Epidermal melanocyte (primary cell): ENCODE results near the gene RNF11.
A peak's percentile ranks its signal among the peaks of the same experiment; 100 is the strongest.

ENCODE experiments used
- DNase-seq: peaks from one replicate; pipeline ENCODE4 v3.0.0; 2011; ENCODE audit warnings: low spot score; ENCODE audit not compliant: insufficient read length

The RNF11 gene

DNA sequence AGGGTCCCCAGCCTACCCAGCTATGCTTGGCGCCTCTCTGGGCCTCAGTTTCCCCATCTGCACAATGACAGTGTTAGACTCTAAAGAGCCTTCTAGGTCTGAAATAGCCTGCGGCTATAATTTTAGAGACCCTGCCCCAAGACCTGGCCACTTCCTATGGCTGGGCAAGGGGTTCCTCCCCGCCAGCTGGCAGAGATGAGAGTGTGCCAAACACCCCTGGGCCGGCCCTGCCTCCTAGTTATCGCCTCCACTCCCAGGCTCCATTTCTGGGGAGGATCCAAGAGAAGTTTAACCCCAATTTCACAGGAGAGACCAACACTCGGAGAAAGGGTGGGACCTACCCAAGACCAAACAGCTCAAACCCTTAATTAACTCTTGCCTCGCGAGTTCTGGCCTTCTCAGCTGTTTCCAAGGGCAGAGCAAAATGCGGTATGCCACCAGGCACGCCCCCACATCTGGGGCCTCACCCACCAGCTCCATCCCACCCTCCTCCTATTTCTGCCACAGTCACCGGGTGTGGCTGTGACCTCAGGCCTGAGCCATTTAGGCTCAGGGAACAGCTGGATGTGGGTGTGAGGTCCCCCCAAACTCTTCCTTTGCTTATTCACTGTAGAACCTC is 58.6 kb downstream of the RNF11 start:
- no peak for DNase-seq

DNA sequence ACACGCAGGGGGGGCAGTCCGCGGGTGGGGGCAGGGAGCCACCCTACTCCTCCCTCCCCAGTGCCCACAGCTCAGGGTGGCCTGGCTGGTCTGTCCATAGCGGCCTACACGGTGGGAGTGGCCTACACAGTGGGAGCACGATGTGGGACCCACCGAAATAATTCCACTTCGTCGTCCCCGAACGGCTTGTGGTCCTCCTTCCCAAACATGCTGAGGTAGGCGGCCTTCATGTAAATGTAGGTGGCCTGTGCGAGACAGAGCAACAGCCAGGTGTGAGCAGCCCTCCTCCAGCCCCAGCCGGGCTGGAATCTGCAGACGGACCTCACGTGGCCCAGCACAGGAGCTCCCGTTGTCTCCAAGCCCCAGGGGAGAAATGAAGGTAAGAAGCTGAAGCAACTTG is 59.9 kb downstream of the RNF11 start:
- no peak for DNase-seq

GRCh38 chr1:51296383-51297357 is 60.6 kb downstream of the RNF11 start:
- DNase-seq = peak; percentile 84

GRCh38 chr1:51297401-51298321 is 61.6 kb downstream of the RNF11 start:
- DNase-seq = no peak

GRCh38 chr1:51298322-51298705 is 62.2 kb downstream of the RNF11 start:
- DNase-seq = no peak

DNA sequence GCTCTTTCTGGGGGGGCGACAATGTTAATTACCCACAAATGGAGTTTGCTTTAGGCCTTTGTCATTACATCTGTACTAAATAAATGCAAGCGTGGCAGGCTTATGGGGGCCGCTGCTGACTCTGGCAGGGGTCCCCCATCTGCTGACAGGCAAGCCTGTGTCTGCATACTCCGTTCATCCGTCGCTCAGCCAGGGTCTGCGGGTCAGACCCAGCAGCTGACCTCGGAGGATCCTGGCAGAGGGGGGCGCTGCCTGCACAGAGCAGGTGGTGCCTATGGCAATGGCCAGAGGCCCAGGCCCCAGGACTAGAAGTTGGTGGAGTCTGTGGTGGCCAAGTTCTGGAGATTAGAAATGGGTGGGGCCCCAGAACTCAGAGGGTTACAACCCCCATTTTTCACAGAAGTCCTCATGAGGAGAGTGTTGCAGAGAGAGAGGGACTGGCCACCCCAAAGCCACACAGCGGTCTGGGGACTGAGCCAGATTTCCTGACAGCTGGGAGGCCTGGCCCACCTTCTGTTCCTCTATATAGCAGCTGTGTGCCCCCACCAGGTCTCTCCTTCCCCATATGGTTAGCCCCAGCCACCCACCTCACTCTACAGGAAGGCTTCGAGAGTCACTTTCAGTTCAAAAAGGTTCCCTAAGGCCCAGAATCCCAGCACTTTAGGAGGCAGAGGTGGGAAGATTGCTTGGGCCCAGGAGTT is 63.3 kb downstream of the RNF11 start:
- no peak for DNase-seq

DNA sequence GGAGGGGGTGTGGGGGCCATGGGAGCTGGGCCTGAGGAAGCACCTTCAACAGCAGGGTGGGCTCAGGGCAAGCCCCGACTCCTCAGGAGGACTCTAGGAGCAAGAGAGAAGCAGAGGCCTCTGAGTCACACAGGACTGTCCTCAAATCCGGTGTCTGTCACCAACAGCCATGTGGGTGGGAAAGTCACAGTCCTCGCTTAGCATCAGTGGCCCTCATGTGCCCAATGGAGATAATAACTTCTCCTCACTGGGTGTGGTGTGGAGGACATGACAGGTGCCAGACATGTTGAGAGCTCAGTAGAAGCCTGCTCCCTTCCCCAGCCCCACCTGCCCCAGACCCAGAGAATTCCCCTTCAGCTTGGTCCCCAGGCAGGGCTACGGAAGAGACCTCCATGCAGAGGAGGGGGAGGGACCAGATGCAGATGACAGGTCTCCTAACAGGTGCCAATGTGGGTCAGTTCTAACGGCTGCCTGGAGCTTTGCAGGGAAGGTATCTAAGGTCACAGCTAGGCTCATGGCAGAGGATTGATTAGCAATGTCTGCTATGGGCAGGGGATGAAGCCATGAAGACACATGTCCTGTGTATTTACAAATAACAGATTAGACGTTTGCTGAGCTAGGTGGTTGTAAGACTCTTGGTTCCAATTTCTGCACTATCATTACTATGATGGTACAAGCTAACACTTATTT is 64.1 kb downstream of the RNF11 start:
- DNase-seq = no peak

- no peak for DNase-seq
Measured at GRCh38 chr1:51301152-51301843, 65.2 kb downstream of the RNF11 start.

- no peak for DNase-seq
Measured at GRCh38 chr1:51301844-51302162, 65.7 kb downstream of the RNF11 start.

GRCh38 chr1:51302270-51302669 is 66.2 kb downstream of the RNF11 start:
- DNase-seq = no peak

DNA sequence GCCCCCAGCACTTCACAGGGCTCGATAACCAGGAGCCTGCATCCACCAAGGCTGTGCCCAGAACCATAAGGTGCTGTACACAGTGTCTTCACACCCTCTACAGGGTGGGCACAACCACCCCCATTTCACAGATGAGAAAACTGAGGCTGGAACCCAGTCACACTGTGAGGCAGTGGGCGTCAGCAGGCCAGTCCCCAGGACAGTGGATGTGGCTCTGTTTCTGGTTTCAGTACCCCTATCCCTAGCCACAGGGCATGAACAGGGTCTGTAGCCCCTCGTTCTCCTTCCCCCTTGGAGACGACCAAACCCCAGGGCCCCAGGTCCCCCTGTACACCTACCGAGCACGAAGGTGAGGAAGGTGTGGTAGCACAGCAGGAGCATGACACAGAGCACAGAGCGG is 66.7 kb downstream of the RNF11 start:
- no peak for DNase-seq

- DNase-seq = no peak
Measured at GRCh38 chr1:51303315-51303714, 67.2 kb downstream of the RNF11 start.

- no peak for DNase-seq
Measured at GRCh38 chr1:51303751-51304251, 67.7 kb downstream of the RNF11 start.

- DNase-seq = no peak
Measured at GRCh38 chr1:51304360-51304759, 68.3 kb downstream of the RNF11 start.

DNA sequence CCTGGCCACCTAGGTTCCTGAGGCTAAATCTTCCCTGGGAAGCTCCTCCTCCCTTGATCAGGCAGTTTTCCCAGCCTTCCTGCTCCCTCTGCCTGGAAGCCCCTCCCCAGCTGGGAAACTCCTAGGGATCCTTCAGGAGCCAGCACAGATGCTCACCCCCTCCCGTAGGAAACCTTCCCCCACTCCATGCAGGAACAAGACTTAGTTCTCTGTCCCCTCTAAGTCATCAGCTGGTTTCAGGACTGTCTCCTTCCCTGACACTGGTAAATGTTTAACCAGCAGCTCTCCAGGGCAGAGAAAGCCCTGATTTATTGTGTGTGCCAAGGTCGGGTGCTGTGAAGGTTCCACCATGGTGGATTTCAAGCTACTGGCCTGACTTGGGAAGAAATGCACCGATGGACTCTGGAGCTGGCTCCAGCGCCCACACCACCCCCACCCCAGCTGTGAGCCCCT is 69.3 kb downstream of the RNF11 start:
- DNase-seq = no peak

DNA sequence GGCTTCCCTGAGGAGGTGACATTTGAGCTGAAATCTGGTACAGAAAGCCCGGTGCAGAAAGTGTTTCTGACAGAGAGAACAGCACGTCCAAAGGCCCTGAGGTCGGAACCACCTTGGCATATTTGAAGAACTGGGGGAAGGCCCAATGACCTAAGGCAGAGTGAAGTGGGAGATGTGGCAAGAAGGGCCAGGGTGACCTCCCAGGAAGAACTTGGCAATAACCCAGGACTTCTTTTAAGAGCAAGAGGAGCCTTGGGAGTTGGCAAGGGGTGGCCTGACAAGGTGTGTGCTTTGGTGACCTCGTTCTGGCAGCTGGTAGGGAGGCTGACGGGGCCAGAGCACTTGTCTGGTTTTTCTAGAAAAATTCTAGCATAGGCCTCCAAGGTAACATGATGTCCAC is 70.9 kb downstream of the RNF11 start:
- no peak for DNase-seq

DNA sequence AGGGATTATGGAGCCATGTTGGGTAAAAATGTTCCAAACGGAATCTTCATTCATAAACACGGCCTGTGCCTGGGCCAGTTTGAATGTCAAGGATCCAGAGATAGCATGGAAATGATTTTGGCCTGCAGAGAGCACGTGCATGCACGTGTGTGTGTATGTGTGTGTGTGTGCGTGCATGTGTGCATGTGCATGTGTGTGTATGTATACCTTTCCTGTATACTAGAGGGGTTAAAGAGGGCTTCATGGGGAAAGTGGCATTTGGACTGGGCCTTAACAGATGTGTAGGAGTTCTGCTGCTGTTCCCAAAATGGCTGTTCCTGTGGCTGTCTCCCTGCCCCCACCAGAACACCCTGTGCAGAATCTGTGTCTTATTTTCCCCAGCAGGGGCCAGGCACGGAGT is 72.6 kb downstream of the RNF11 start:
- no peak for DNase-seq

GRCh38 chr1:51309291-51309690 is 73.2 kb downstream of the RNF11 start:
- DNase-seq = no peak

- DNase-seq = no peak
Measured at GRCh38 chr1:51310871-51311613, 75.0 kb downstream of the RNF11 start.
